BJ (cell line): ENCODE measurements around the gene SEC14L2. TPM values are rescaled to one million over a fixed set of nuclear protein-coding genes. Genes with fewer than 3 reads are reported as not detected.

ENCODE experiments used
- CTCF ChIA-PET: fragments of 350-600 bp; formaldehyde crosslinking; extraction: SDS; loops from one replicate; lab custom pipeline; 2021; ENCODE audit warnings: antibody characterized with exemption, inconsistent platforms; lab: Yijun Ruan, JAX
- POLR2A ChIA-PET: fragments of 300-600 bp; sonication (Branson Sonifier 250); formaldehyde crosslinking; extraction: SDS; loops from one replicate; lab custom pipeline; 2021; ENCODE audit warnings: antibody characterized with exemption; lab: Charles Lee
- DNase-seq: peaks from one replicate; pipeline ENCODE4 v3.0.0-alpha.2; 2011; ENCODE audit warnings: low read depth
- H3K27me3 ChIP-seq: 2 replicates; pipeline ENCODE4 v1.6.0; 2011; ENCODE audit warnings: low read length; ENCODE audit not compliant: control insufficient read depth, insufficient read depth
- H3K36me3 ChIP-seq: 2 replicates; pipeline ENCODE4 v1.5.1; 2011; ENCODE audit warnings: low read length; ENCODE audit not compliant: control insufficient read depth, insufficient read depth
- H3K4me3 ChIP-seq: 2 replicates; pipeline ENCODE4 v1.5.1; 2011; ENCODE audit warnings: low read depth, mild to moderate bottlenecking, control low read depth, low read length
- CTCF ChIP-seq: IDR thresholded peaks from 2 replicates; pipeline ENCODE4 v1.5.1; 2011; ENCODE audit warnings: low read depth, mild to moderate bottlenecking, control low read depth, inconsistent platforms, low read length, moderate library complexity; ENCODE audit not compliant: insufficient read depth
- polyA plus RNA-seq: library from polyadenylated mRNA; depleted of rRNA; stranded (reverse); fragments of >200 nt; gene quantifications from 2 replicates; pipeline ENCODE4 v1.2.3, GENCODE V29; 2011; rRNA removed
- small RNA-seq: library from RNA; depleted of rRNA; stranded (forward); fragments of <200 nt; gene quantifications from one replicate; pipeline ENCODE3, GENCODE V24; 2012; ENCODE audit warnings: low replicate concordance, low read depth; ENCODE audit not compliant: insufficient read length

The SEC14L2 gene
- polyA plus RNA-seq, 1 experiment: 20.1 TPM

GRCh38 chr22:30472994-30473720 lies 76.3 kb downstream of the SEC14L2 start:
- H3K4me3 ChIP-seq: no peak overlapping the region
- TF ChIP-seq CTCF: no peak
- H3K36me3 ChIP-seq: no peaks in the 10 kb centered on the region
- ChIA-PET POLR2A (no interaction called here), CTCF (interaction anchor here (1.2 kb wide), 1 partner anchor 12 kb away, joined by 3 read pairs; no protein-coding TSS in a partner anchor)
- no peak for DNase-seq
- peaks cover 13% of the 10 kb centered on the region for H3K27me3 ChIP-seq

GRCh38 chr22:30474121-30474520 lies 77.3 kb downstream of the SEC14L2 start:
- POLR2A ChIA-PET: no interaction called here
- no peak for TF ChIP-seq CTCF
- CTCF ChIA-PET: interaction anchor here (0.8 to 4.4 kb wide), 3 partner anchors 12 to 82 kb away, joined by 3 to 30 read pairs (median 7); no protein-coding TSS in a partner anchor
- Histone ChIP-seq H3K27me3 (peaks cover 14% of the 10 kb centered on the region), H3K4me3 (no peak overlapping the region), H3K36me3 (no peaks in the 10 kb centered on the region)
- no peak for DNase-seq

Small RNAs within 50 kb of the gene (small RNA-seq; reads per million reads assigned to genes)
- not detected for gene AC004832.3
- not detected for gene RNU6-564P

Other genes with a start within 250 kb of the SEC14L2 start
- gene LIF, start 150.3 kb upstream of the SEC14L2 start, polyA plus RNA-seq: 3.8 and 5.8 TPM in 2 replicates
- not detected in 2 replicates for gene OSM, start 130.2 kb upstream of the SEC14L2 start, polyA plus RNA-seq
- 7.7 and 16.4 TPM in 2 replicates for gene CASTOR1, start 107.5 kb upstream of the SEC14L2 start, polyA plus RNA-seq
- 13.6 and 22.1 TPM in 2 replicates for gene TBC1D10A, start 70.1 kb upstream of the SEC14L2 start, polyA plus RNA-seq
- 43.2 and 66.8 TPM in 2 replicates for gene SF3A1, start 40.1 kb upstream of the SEC14L2 start, polyA plus RNA-seq
- 1.3 and 1.6 TPM in 2 replicates for gene CCDC157, start 40.0 kb upstream of the SEC14L2 start, polyA plus RNA-seq
- 11.1 and 15.8 TPM in 2 replicates for gene RNF215, start 9.6 kb upstream of the SEC14L2 start, polyA plus RNA-seq
- 4.9 and 8.3 TPM in 2 replicates for gene MTFP1, start 28.8 kb downstream of the SEC14L2 start, polyA plus RNA-seq
- gene SEC14L3, start 75.0 kb downstream of the SEC14L2 start, polyA plus RNA-seq: not detected in 2 replicates
- not detected in 2 replicates for gene SEC14L4, start 108.7 kb downstream of the SEC14L2 start, polyA plus RNA-seq
- gene SEC14L6, start 149.7 kb downstream of the SEC14L2 start, polyA plus RNA-seq: 0.05 and 0.09 TPM in 2 replicates
- not detected in 2 replicates for gene GAL3ST1, start 177.6 kb downstream of the SEC14L2 start, polyA plus RNA-seq
- 89.2 and 109 TPM in 2 replicates for gene PES1, start 194.9 kb downstream of the SEC14L2 start, polyA plus RNA-seq
- 9.1 and 15.8 TPM in 2 replicates for gene TCN2, start 210.2 kb downstream of the SEC14L2 start, polyA plus RNA-seq
- 2.9 and 4.9 TPM in 2 replicates for gene SLC35E4, start 238.8 kb downstream of the SEC14L2 start, polyA plus RNA-seq